Upper lobe of left lung (tissue), 6 donors: ENCODE measurements around the gene POR. TPM values are rescaled to one million over a fixed set of nuclear protein-coding genes. Genes with fewer than 3 reads are reported as not detected.

Experiments
- ATAC-seq, 2 donors: fragments of 200-7000 bp; cut with Tn5 transposase; one replicate each; pipeline ENCODE4 v1.9.1; 2022; ENCODE audit warnings: mild to moderate bottlenecking in 2 of 2, moderate library complexity in 2 of 2; ENCODE audit not compliant: low FRiP score in 2 of 2
- DNase-seq, 2 donors: peaks; one replicate each; pipeline ENCODE4 v3.0.0-alpha.2; 2019 to 2020
- H3K27ac ChIP-seq, 4 donors: fragments of 200-600 bp; sonication (generic); one replicate each; pipeline ENCODE4 v1.5.1; 2016 to 2019
- H3K27me3 ChIP-seq, 4 donors: fragments of 200-600 bp; sonication (generic); one replicate each; pipeline ENCODE4 v1.5.1; 2017 to 2019
- H3K36me3 ChIP-seq, 4 donors: fragments of 200-600 bp; sonication (generic); one replicate each; pipeline ENCODE4 v1.5.1; 2016 to 2019
- H3K4me1 ChIP-seq, 4 donors: fragments of 200-600 bp; sonication (generic); one replicate each; pipeline ENCODE4 v1.5.1; 2018 to 2019
- H3K4me3 ChIP-seq, 4 donors: fragments of 200-600 bp; sonication (generic); one replicate each; pipeline ENCODE4 v1.5.1; 2017 to 2019; ENCODE audit warnings: mild to moderate bottlenecking in 2 of 4, moderate library complexity in 1 of 4
- H3K9me3 ChIP-seq, 4 donors: fragments of 200-600 bp; sonication (generic); one replicate each; pipeline ENCODE4 v1.5.1; 2018 to 2019
- CTCF ChIP-seq, 6 experiments: fragments of 450-650 bp in 4 of 6; fragments of 200-600 bp in 2 of 6; sonication (generic) in 2 of 6; IDR thresholded peaks; one replicate each; pipeline ENCODE4 v1.5.1; 2016 to 2019; ENCODE audit warnings: antibody characterized with exemption in 6 of 6
- EP300 ChIP-seq, 4 donors: sonication (generic); formaldehyde crosslinking; IDR thresholded peaks; one replicate each; pipeline ENCODE4 v1.5.1; 2017; ENCODE audit warnings: antibody characterized with exemption in 4 of 4, control low read depth in 2 of 4
- POLR2A ChIP-seq, 4 donors: fragments of 450-650 bp; IDR thresholded peaks; one replicate each; pipeline ENCODE4 v1.5.1; 2016 to 2017; ENCODE audit warnings: antibody characterized with exemption in 4 of 4, mild to moderate bottlenecking in 2 of 4
- POLR2AphosphoS5 ChIP-seq, 2 donors: sonication (generic); formaldehyde crosslinking; IDR thresholded peaks; one replicate each; pipeline ENCODE4 v1.5.1; 2017; ENCODE audit warnings: antibody characterized with exemption in 2 of 2
- WGBS, 2 donors: methylation state at CpG; one replicate each; pipeline ENCODE4 v1.1.5; 2017 to 2018; 5-methylcytosine and 5-hydroxymethylcytosine counted together
- total RNA-seq, 6 donors: library from RNA; depleted of rRNA in 4 of 6; stranded (reverse); fragments of >200 nt in 4 of 6; gene quantifications; one replicate each; pipeline versions ENCODE4 v1.1.0 to v1.2.1, GENCODE V29; 2016 to 2021
- donor health status: DM: no; HTN: no; CAD: no; lungs with moderate emphysema.
- donor health status: DM: no; HTN: yes; CAD: no; lungs with severe emphysema.

Gene POR
- total RNA-seq, 6 donors from 2014 or later = 107 to 257 (median 194) TPM

GRCh38 chr7:75986147-75986781, 71.3 kb downstream of the POR start:
- no peaks in the 10 kb centered on the region for H3K9me3 ChIP-seq
- WGBS, 2 donors = 87 to 91% methylated on average over 13 to 20 of the region's 20 CpGs
- no peak overlapping the region for H3K4me3 ChIP-seq
- ATAC-seq (peak in 1 of 2 donors; percentile 8), DNase-seq (no peak)
- H3K27me3 ChIP-seq = no peaks in the 10 kb centered on the region
- H3K4me1 ChIP-seq = peaks cover 0 to 15% (median 8%) of the 10 kb centered on the region in 4 donors
- no peak for TF ChIP-seq CTCF (IDR thresholded peaks at IDR 0.05)
- no peak overlapping the region for H3K27ac ChIP-seq
- peaks cover 44 to 70% (median 68%) of the 10 kb centered on the region in 4 donors for H3K36me3 ChIP-seq

- Histone ChIP-seq H3K27me3 (no peaks in the 10 kb centered on the region), H3K27ac (no peak overlapping the region), H3K4me1 (peaks cover 0 to 17% (median 8%) of the 10 kb centered on the region in 4 donors), H3K4me3 (no peak overlapping the region), H3K36me3 (peaks cover 40 to 60% (median 59%) of the 10 kb centered on the region in 4 donors), H3K9me3 (no peaks in the 10 kb centered on the region)
- 94 to 95% methylated on average over 18 to 32 of the region's 32 CpGs for WGBS, 2 donors
- TF ChIP-seq POLR2A (IDR thresholded peaks at IDR 0.05) (no peak), CTCF (IDR thresholded peaks at IDR 0.05) (no peak), EP300 (IDR thresholded peaks at IDR 0.05) (no peak), POLR2AphosphoS5 (IDR thresholded peaks at IDR 0.05) (no peak)
- DNase-seq (peak in 1 of 2 donors; percentile 85), ATAC-seq (no peak)
Observed at GRCh38 chr7:75987026-75987804, 72.3 kb downstream of the POR start.

- TF ChIP-seq POLR2AphosphoS5 (IDR thresholded peaks at IDR 0.05) (no peak), CTCF (IDR thresholded peaks at IDR 0.05) (no peak), POLR2A (IDR thresholded peaks at IDR 0.05) (no peak), EP300 (IDR thresholded peaks at IDR 0.05) (no peak)
- peaks cover under 1 to 17% (median 8%) of the 10 kb centered on the region in 4 donors for H3K4me1 ChIP-seq
- peaks cover 34 to 53% (median 51%) of the 10 kb centered on the region in 4 donors for H3K36me3 ChIP-seq
- DNase-seq (no peak), ATAC-seq (no peak)
- H3K9me3 ChIP-seq = no peaks in the 10 kb centered on the region
- H3K27ac ChIP-seq = no peak overlapping the region
- 85 to 89% methylated on average over 24 to 30 of the region's 30 CpGs for WGBS, 2 donors
- no peaks in the 10 kb centered on the region for H3K27me3 ChIP-seq
- no peak overlapping the region for H3K4me3 ChIP-seq
Observed at GRCh38 chr7:75987805-75988567, 73.0 kb downstream of the POR start.

- DNase-seq = peak; percentile 71 to 72
- no peaks in the 10 kb centered on the region for H3K27me3 ChIP-seq
- peaks cover 26 to 44% (median 43%) of the 10 kb centered on the region in 4 donors for H3K36me3 ChIP-seq
- 42 to 55% methylated on average over 7 to 11 of the region's 31 CpGs for WGBS, 2 donors
- peaks cover 9 to 26% (median 15%) of the 10 kb centered on the region in 4 donors for H3K4me1 ChIP-seq
- no peak for ATAC-seq
- no peak for TF ChIP-seq CTCF (IDR thresholded peaks at IDR 0.05)
- TF ChIP-seq EP300 (IDR thresholded peaks at IDR 0.05) = no peak
- no peak for TF ChIP-seq POLR2A (IDR thresholded peaks at IDR 0.05)
- TF ChIP-seq POLR2AphosphoS5 (IDR thresholded peaks at IDR 0.05) = no peak
- H3K4me3 ChIP-seq = no peak overlapping the region
- H3K27ac ChIP-seq = peak overlapping the region in 3 of 4 donors; percentile 62 to 67 (median 64)
- no peaks in the 10 kb centered on the region for H3K9me3 ChIP-seq
Observed at GRCh38 chr7:75988568-75989499, 73.9 kb downstream of the POR start.
